Tibial artery (tissue), 4 donors: ENCODE results near the gene UBAC2.
A peak's percentile ranks its signal among the peaks of the same experiment; 100 is the strongest.

ENCODE experiments used
- DNase-seq, 2 donors: peaks; one replicate each; pipeline ENCODE4 v3.0.0-alpha.2; 2019
- H3K27ac ChIP-seq, 2 donors: fragments of 200-600 bp; sonication (generic) in 1 of 2; 1 replicate in 1 of 2; 2 replicates in 1 of 2; pipeline ENCODE4 v1.5.1; 2018 to 2019; ENCODE audit warnings: mild to moderate bottlenecking in 1 of 2
- H3K27me3 ChIP-seq, 2 donors: fragments of 200-600 bp; sonication (generic) in 1 of 2; one replicate each; pipeline versions ENCODE4 v1.5.1 to v1.6.0; 2016 to 2019
- H3K36me3 ChIP-seq, 3 donors: fragments of 200-600 bp; sonication (generic) in 2 of 3; one replicate each; pipeline ENCODE4 v1.5.1; 2016 to 2019; ENCODE audit warnings: mild to moderate bottlenecking in 2 of 3
- H3K4me1 ChIP-seq, 4 donors: fragments of 200-600 bp; sonication (generic) in 2 of 4; 1 replicate in 3 of 4; 2 replicates in 1 of 4; pipeline ENCODE4 v1.5.1; 2016 to 2019
- H3K4me3 ChIP-seq, 2 donors: fragments of 200-600 bp; sonication (generic) in 1 of 2; 1 replicate in 1 of 2; 2 replicates in 1 of 2; pipeline ENCODE4 v1.5.1; 2018 to 2019; ENCODE audit warnings: mild to moderate bottlenecking in 2 of 2
- H3K9me3 ChIP-seq, 3 donors: fragments of 200-600 bp; sonication (generic) in 1 of 3; one replicate each; pipeline ENCODE4 v1.5.1; 2016 to 2019
- intact Hi-C: fragments of 100-400 bp; cut with DNase I; formaldehyde crosslinking; loops from one replicate; pipeline ENCODE4 v1.15.0; 2023; ENCODE audit warnings: low total_unique reads
- TF ChIP-seq, protein P1 (sequence below), 2 experiments: fragments of 200-600 bp in 1 of 2; fragments of 450-650 bp in 1 of 2; IDR thresholded peaks; one replicate each; pipeline ENCODE4 v1.5.1; 2017 to 2019; ENCODE audit warnings: antibody characterized with exemption in 2 of 2, mild to moderate bottlenecking in 1 of 2, moderate library complexity in 1 of 2

The UBAC2 gene

DNA sequence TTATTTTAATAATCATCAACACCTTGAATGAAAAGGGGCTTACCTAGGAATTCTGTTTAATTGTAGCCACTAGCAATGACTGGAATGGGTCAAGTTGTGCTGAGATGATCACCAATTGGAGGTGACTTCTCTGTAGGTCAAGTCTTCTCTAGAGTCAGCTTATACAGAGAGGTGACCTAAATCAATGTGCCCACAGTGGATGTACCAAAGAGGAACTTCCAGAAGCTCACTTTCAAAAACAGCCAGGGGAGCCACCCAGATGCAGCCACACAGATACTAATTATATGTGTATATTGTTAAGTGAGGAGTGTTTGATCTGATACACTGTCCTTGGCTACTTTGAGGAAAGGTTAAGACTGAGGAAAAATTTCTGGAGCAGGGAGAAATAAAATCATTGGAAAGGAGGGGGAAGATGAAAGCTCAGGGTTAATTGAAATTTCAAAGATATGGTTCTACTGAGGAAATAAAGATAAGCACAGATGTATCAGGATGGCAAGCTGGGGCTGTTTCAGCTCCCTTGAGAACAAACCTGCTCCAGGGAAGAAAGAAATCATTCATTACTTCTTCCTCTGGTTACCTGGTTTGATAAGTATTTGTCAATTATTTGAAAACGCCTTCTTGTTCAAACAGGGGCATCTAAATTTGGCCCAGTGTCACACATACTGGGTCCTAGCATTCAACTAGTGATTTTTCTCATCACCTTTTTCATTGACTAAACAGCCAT is 101.4 kb downstream of the UBAC2 start:
- no peak for DNase-seq
- no peak overlapping the region for H3K4me3 ChIP-seq
- no peaks in the 10 kb centered on the region for H3K36me3 ChIP-seq
- TF ChIP-seq, protein P1, sequence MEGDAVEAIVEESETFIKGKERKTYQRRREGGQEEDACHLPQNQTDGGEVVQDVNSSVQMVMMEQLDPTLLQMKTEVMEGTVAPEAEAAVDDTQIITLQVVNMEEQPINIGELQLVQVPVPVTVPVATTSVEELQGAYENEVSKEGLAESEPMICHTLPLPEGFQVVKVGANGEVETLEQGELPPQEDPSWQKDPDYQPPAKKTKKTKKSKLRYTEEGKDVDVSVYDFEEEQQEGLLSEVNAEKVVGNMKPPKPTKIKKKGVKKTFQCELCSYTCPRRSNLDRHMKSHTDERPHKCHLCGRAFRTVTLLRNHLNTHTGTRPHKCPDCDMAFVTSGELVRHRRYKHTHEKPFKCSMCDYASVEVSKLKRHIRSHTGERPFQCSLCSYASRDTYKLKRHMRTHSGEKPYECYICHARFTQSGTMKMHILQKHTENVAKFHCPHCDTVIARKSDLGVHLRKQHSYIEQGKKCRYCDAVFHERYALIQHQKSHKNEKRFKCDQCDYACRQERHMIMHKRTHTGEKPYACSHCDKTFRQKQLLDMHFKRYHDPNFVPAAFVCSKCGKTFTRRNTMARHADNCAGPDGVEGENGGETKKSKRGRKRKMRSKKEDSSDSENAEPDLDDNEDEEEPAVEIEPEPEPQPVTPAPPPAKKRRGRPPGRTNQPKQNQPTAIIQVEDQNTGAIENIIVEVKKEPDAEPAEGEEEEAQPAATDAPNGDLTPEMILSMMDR (IDR thresholded peaks at IDR 0.05), result no peak
- H3K4me1 ChIP-seq, result peaks cover 0 to 10% (median 3%) of the 10 kb centered on the region in 4 donors
- H3K9me3 ChIP-seq, result no peaks in the 10 kb centered on the region
- no peaks in the 10 kb centered on the region for H3K27me3 ChIP-seq
- no peak overlapping the region for H3K27ac ChIP-seq
- intact Hi-C loops, result loop anchor here (10.0 kb wide), 1 partner anchor 203 kb away; the partner anchor contains the start of gene TM9SF2

DNA sequence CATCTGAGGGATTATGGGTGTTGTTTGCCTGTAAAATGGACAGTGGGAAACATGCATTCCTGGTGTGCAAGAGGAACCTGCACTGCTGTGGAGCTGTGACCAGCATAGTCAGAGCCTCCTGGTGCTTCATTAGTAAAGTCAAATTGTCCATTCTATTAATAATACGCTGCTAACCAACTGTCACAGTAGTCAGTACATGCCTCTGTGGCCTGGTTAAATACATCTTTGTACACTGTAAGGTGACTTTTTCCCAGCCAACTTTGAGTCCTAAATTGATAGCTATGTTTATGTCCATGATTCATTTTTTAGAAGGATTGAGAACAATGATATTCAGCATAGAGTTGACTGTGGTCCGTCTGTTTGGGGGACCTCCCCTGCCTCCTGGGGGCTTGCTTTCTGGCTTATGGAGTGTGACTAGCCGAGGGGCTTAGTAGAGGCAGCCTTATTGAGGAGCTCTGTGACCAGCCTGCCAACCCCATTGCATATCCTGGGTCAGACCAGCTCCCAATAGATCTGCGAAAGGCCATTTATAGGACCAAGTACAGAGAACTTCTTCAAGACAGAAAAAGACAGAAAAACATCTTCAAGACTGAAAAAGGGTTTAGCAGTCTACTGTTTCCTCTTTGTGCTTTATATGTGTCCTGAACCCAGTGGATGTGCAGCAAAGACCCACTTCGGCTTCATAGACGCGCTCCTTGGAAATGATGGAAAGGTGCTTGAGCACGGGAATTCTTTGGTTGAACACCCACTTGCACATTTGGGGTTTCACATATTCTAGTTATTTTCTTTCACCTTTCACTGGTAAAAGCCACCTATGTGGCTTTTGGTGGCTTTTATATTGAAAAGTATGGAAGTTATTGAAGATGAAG is 102.2 kb downstream of the UBAC2 start:
- Histone ChIP-seq H3K27me3 (no peaks in the 10 kb centered on the region), H3K27ac (no peak overlapping the region), H3K4me1 (peaks cover 0 to 14% (median 4%) of the 10 kb centered on the region in 4 donors), H3K9me3 (no peaks in the 10 kb centered on the region), H3K4me3 (no peak overlapping the region), H3K36me3 (no peaks in the 10 kb centered on the region)
- TF ChIP-seq, protein P1 (IDR thresholded peaks at IDR 0.05), result no peak
- DNase-seq, result no peak
- intact Hi-C loops, result loop anchor here (10.0 kb wide), 1 partner anchor 202 kb away; the partner anchor contains the start of gene TM9SF2

DNA sequence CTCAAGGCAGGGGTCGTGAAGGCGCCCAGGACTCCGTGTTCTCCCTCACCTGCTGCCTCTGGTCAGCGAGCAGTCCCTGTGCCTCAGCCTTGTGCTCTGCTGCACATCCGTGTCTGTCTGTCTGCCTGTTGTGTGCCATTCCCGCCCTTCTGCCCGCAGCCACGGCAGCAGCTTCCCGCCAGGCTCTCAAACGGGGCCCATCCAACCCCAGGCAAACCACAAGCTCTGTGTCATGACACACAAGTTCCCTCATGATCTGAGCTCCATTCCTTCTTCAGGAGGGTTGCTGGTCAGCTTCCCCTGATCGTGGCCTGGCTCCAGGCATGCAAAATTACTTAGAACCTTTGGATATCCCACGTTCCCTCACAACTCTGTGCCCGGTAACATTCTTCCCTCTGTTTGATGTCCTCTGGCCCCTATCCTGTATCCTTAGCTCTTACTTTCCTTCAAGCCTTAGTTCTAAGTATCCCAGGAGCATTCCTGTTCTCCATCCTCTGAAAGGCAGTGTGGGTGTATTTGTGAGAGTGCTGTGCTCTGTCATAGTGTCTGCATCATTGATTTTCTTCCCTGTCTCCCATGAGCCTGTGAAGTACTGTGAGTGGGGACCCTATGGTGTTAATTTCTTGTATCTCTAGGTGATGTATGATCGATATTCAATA is 103.3 kb downstream of the UBAC2 start:
- Histone ChIP-seq H3K4me1 (peaks cover 0 to 25% (median 13%) of the 10 kb centered on the region in 4 donors), H3K36me3 (no peaks in the 10 kb centered on the region), H3K27ac (peak overlapping the region in 1 of 2 donors; percentile 33), H3K27me3 (no peaks in the 10 kb centered on the region), H3K4me3 (no peak overlapping the region), H3K9me3 (no peaks in the 10 kb centered on the region)
- TF ChIP-seq, protein P1 (IDR thresholded peaks at IDR 0.05), result no peak
- intact Hi-C loops, result loop anchor here (10.0 kb wide), 1 partner anchor 201 kb away; the partner anchor contains the start of gene TM9SF2
- peak in 1 of 2 donors; percentile 33 for DNase-seq

DNA sequence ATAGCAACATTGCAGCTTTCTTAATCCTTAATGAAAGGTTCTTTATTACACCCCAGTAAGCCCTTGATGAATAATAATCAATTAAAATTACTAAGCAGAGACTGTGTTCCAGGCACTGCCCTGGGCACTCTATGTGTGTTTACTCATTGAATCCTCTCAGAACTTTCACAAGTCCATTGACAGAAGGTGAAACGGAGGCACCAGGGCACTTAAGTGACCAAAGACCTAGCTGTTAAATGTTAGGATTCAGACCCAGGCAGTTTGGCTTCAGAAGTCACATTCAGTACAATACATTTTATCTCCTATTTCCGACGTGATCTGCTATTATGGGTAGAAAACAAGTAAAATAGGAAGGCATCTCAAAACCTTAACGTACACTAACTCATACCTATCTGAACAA is 103.9 kb downstream of the UBAC2 start:
- DNase-seq, result no peak
- Histone ChIP-seq H3K9me3 (no peaks in the 10 kb centered on the region), H3K4me3 (no peak overlapping the region), H3K4me1 (peaks cover 0 to 30% (median 13%) of the 10 kb centered on the region in 4 donors), H3K27ac (peak overlapping the region in 1 of 2 donors; percentile 33), H3K36me3 (no peaks in the 10 kb centered on the region), H3K27me3 (no peaks in the 10 kb centered on the region)
- intact Hi-C loops, result loop anchor here (10.0 kb wide), 1 partner anchor 200 kb away; the partner anchor contains the start of gene TM9SF2
- TF ChIP-seq, protein P1 (IDR thresholded peaks at IDR 0.05), result no peak

DNA sequence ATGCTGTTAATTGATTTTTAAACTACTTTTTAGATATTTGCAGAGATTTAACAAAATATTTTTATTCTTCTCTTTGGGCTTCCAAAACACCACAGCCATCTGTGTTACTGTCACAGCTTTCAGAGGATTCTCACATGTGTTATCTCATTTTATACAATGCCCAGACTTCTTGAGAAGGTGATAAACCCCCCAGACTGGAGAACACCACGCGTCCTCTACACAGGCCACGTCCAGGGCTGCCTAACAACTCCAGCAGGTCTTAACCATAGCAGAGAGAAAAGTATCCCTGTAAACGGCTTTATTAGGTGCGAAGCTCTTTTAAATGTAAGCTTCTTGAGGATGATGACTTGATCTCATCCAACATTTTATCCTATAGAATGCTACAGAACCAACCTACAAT is 104.5 kb downstream of the UBAC2 start:
- TF ChIP-seq, protein P1 (IDR thresholded peaks at IDR 0.05), result no peak
- intact Hi-C loops, result loop anchor here (10.0 kb wide), 1 partner anchor 200 kb away; the partner anchor contains the start of gene TM9SF2
- no peak overlapping the region for H3K27ac ChIP-seq
- H3K27me3 ChIP-seq, result no peaks in the 10 kb centered on the region
- peaks cover 0 to 36% (median 13%) of the 10 kb centered on the region in 4 donors for H3K4me1 ChIP-seq
- no peaks in the 10 kb centered on the region for H3K9me3 ChIP-seq
- no peak for DNase-seq
- H3K4me3 ChIP-seq, result peak overlapping the region; percentile 19 to 29
- H3K36me3 ChIP-seq, result no peaks in the 10 kb centered on the region
